ENCODE results near the gene FGF5. TPM values are rescaled to one million over a fixed set of nuclear protein-coding genes. Genes with fewer than 3 reads are reported as not detected.

The FGF5 gene
- total RNA-seq, 2 donors from 2014 or later: not detected

GRCh38 chr4:80333121-80333520 lies 66.7 kb downstream of the FGF5 start:
- DNase-seq (no peak), ATAC-seq (no peak)
- Histone ChIP-seq H3K9me3 (no peaks in the 10 kb centered on the region), H3K27me3 (no peaks in the 10 kb centered on the region), H3K4me1 (peaks cover 4% of the 10 kb centered on the region), H3K27ac (no peak overlapping the region), H3K36me3 (replicated peaks in 1 of 2; ENCODE audit: insufficient read depth in 1 of 2, low read depth in 2 of 2) (no peaks in the 10 kb centered on the region), H3K4me3 (no peak overlapping the region)
- 35 to 58% methylated on average over 4 of the region's 4 CpGs for WGBS, 2 donors
- TF ChIP-seq, protein P1, sequence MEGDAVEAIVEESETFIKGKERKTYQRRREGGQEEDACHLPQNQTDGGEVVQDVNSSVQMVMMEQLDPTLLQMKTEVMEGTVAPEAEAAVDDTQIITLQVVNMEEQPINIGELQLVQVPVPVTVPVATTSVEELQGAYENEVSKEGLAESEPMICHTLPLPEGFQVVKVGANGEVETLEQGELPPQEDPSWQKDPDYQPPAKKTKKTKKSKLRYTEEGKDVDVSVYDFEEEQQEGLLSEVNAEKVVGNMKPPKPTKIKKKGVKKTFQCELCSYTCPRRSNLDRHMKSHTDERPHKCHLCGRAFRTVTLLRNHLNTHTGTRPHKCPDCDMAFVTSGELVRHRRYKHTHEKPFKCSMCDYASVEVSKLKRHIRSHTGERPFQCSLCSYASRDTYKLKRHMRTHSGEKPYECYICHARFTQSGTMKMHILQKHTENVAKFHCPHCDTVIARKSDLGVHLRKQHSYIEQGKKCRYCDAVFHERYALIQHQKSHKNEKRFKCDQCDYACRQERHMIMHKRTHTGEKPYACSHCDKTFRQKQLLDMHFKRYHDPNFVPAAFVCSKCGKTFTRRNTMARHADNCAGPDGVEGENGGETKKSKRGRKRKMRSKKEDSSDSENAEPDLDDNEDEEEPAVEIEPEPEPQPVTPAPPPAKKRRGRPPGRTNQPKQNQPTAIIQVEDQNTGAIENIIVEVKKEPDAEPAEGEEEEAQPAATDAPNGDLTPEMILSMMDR (IDR thresholded peaks at IDR 0.05): no peak
- TF ChIP-seq POLR2A (IDR thresholded peaks at IDR 0.05): no peak
- intact Hi-C loops (cut with DNase I): no loop called here

DNA sequence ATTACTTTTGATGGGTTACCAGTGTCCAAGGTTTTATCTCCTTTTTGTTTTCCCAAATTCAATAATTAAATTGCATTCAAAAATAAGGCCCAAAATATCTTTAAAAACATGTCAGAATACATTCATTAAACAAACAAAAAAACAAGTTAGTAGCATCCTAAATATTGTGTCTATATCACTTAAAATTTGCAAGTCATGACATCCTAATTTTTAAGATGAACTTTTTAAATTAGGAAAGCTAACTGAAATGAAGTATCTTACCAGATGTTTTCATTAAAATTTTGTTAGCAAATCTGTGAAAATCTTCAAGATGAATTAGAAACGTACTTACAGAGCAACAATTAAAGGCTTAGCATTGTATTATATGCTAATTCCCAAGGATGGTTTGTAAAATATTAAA lies 68.1 kb downstream of the FGF5 start:
- Histone ChIP-seq H3K4me3 (no peak overlapping the region), H3K27me3 (no peaks in the 10 kb centered on the region), H3K4me1 (peaks cover 4% of the 10 kb centered on the region), H3K9me3 (no peaks in the 10 kb centered on the region), H3K36me3 (replicated peaks in 1 of 2; ENCODE audit: insufficient read depth in 1 of 2, low read depth in 2 of 2) (no peaks in the 10 kb centered on the region), H3K27ac (no peak overlapping the region)
- WGBS, 2 donors: 55 to 59% methylated on average over 1 of the region's 1 CpG
- no peak for TF ChIP-seq POLR2A (IDR thresholded peaks at IDR 0.05)
- TF ChIP-seq, protein P1 (IDR thresholded peaks at IDR 0.05): no peak
- ATAC-seq: no peak
- intact Hi-C loops (cut with DNase I): no loop called here
- DNase-seq: no peak

DNA sequence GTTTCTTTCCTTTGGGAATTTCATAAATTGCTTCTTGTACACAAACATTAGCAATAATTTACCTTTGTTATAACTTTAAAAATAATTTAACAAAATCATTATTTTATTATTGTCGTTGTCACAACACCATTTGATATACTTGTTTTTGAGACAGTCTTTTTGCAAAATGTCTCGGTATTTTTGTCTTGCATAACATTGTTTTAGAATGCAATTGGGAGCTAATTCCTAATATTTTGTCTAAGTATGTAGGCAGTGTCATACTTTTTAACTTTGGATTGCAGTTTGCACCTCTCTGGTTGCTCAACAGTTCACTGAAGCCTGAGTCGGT lies 68.7 kb downstream of the FGF5 start:
- TF ChIP-seq, protein P1 (IDR thresholded peaks at IDR 0.05): no peak
- no peak for TF ChIP-seq POLR2A (IDR thresholded peaks at IDR 0.05)
- WGBS, 2 donors: 5 to 6% methylated on average over 3 of the region's 3 CpGs
- Histone ChIP-seq H3K27ac (no peak overlapping the region), H3K4me3 (peak overlapping the region in 1 of 2 donors; percentile 20), H3K4me1 (peaks cover 4% of the 10 kb centered on the region), H3K27me3 (no peaks in the 10 kb centered on the region), H3K9me3 (no peaks in the 10 kb centered on the region), H3K36me3 (replicated peaks in 1 of 2; ENCODE audit: insufficient read depth in 1 of 2, low read depth in 2 of 2) (no peaks in the 10 kb centered on the region)
- intact Hi-C loops (cut with DNase I): no loop called here
- DNase-seq (no peak), ATAC-seq (no peak)

DNA sequence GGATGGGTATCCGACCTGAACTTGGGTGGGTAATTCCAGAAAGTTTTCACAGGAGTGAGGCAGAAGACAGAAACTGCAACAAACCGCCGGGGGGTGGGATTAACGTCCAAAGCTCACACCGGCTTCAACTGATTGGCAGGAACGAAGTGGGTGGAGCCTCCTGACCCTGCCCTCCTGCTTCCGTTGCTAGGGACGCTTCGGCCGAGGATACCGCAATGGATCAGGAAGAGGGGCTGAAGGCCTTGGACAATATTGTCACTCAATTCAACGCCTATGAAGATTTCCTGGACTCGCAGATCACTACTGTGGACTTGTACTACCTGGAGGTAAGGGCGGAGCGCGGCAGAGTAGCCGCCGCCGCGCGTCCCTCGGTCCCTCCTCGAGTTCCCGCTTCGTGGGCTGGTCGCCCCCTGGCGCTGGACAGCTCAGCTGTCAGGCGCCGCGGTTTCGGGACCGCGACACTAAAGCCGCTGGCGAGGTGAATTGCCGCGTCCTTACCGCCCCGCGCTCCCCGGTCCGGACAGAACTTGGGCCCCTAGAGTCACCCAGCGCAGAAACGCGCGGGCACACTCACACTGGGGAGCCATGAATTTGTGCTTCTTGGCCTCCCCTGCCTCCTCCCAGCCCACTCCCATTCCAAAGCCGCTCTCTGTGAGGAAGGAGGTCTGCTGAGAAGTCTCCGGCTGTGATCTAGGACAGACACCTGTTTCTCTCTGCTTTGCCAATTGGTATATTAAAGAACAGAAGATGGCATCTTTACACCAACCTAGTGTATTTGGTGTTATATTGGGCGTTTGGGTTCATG lies 69.3 kb downstream of the FGF5 start, which contains the start of gene CFAP299:
TSS of gene CFAP299 (plus strand) at position 177 of the 805 bp plus-strand sequence.
- ATAC-seq: peak; percentile 97
- intact Hi-C loops (cut with DNase I): no loop called here
- H3K4me1 ChIP-seq: peaks cover 4% of the 10 kb centered on the region
- peak; percentile 83 to 93 (median 92) for DNase-seq
- no peak for TF ChIP-seq POLR2A (IDR thresholded peaks at IDR 0.05)
- TF ChIP-seq, protein P1 (IDR thresholded peaks at IDR 0.05): peak; percentile 24 to 59 (median 42)
- peak within 1 kb of the TSS in 2 of 4 donors; percentile 14 for H3K27ac ChIP-seq
- no peaks in the 10 kb centered on the region for H3K36me3 ChIP-seq (replicated peaks in 1 of 2; ENCODE audit: insufficient read depth in 1 of 2, low read depth in 2 of 2)
- no peaks in the 10 kb centered on the region for H3K9me3 ChIP-seq
- no peaks in the 10 kb centered on the region for H3K27me3 ChIP-seq
- 0 to 1% methylated on average over 19 to 49 of the region's 49 CpGs for WGBS, 2 donors
- H3K4me3 ChIP-seq: peak within 1 kb of the TSS; percentile 14 to 20

DNA sequence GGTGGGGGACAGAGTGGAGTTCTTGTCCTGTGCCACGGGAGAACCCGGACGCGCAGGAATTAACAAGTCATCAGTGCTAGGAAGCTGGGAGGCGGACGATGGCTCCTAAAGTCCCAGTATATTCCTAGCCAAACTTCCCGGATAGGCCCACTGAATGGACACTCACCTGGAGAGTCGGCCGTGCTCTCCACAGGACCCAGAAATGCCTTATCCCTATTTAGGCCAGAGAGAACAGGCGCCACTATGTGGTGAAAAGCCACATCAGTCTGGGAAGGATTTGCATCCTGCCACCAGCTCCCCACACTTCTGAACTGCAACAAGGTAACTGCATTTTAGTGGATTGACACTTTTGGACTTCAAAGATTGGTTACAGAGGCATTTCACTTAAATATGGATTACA lies 70.1 kb downstream of the FGF5 start:
- 12 to 18% methylated on average over 7 to 10 of the region's 10 CpGs for WGBS, 2 donors
- Histone ChIP-seq H3K27ac (no peak overlapping the region), H3K4me3 (no peak overlapping the region), H3K36me3 (replicated peaks in 1 of 2; ENCODE audit: insufficient read depth in 1 of 2, low read depth in 2 of 2) (no peaks in the 10 kb centered on the region), H3K9me3 (no peaks in the 10 kb centered on the region), H3K27me3 (no peaks in the 10 kb centered on the region), H3K4me1 (peaks cover 4% of the 10 kb centered on the region)
- ATAC-seq: peak; percentile 48
- TF ChIP-seq, protein P1 (IDR thresholded peaks at IDR 0.05): peak in 4 of 7 experiments; percentile 11 to 39 (median 22)
- TF ChIP-seq POLR2A (IDR thresholded peaks at IDR 0.05): no peak
- intact Hi-C loops (cut with DNase I): no loop called here
- DNase-seq: peak; percentile 16 to 57 (median 38)

All from body of pancreas (tissue), 4 donors.